ENCODE data around the gene SMOC1.

The SMOC1 gene

DNA sequence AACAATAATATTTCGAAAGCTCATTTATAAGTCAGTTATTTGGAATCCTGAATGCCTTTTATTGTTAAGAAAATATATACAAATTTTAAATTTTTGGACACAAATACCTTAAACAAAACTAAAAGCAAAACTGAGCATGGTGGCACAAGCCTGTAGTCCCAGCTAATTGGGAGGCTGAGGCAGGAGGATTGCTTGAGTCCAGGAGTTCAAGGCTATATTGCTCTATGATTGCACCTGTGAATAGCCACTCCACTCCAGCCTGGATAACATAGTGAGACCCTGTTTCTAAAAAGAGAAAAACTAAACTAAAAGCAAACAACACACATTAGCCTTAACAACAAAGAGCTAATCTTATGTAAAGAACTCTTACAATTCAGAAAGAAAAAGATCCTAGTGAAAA is 78.8 kb downstream of the SMOC1 start:
- H3K4me2 ChIP-seq (ENCODE audit: low read length), result no peak overlapping the region
- peaks cover 19% of the 10 kb centered on the region for H3K27me3 ChIP-seq (ENCODE audit: low read depth, low read length)
- no peak overlapping the region for H3K9ac ChIP-seq (ENCODE audit: low read length)
- no peaks in the 10 kb centered on the region for H4K20me1 ChIP-seq (ENCODE audit: insufficient read depth, low read length)
- H3K4me3 ChIP-seq (ENCODE audit: low read length), result no peak overlapping the region
- H3K9me3 ChIP-seq (ENCODE audit: insufficient read depth, low read length), result no peaks in the 10 kb centered on the region
- H3K36me3 ChIP-seq (replicated peaks; ENCODE audit: low read depth, low read length), result no peaks in the 10 kb centered on the region
- H3K79me2 ChIP-seq (ENCODE audit: low read length), result no peaks in the 10 kb centered on the region
- H3K4me1 ChIP-seq (ENCODE audit: low read length), result no peaks in the 10 kb centered on the region
- H2AFZ ChIP-seq (ENCODE audit: low read depth, low read length), result no peak overlapping the region
- H3K27ac ChIP-seq (ENCODE audit: low read length), result no peak overlapping the region
- no peak for TF ChIP-seq EZH2phosphoT487 (IDR thresholded peaks at IDR 0.05; ENCODE audit: low read depth)
- TF ChIP-seq, protein P1, sequence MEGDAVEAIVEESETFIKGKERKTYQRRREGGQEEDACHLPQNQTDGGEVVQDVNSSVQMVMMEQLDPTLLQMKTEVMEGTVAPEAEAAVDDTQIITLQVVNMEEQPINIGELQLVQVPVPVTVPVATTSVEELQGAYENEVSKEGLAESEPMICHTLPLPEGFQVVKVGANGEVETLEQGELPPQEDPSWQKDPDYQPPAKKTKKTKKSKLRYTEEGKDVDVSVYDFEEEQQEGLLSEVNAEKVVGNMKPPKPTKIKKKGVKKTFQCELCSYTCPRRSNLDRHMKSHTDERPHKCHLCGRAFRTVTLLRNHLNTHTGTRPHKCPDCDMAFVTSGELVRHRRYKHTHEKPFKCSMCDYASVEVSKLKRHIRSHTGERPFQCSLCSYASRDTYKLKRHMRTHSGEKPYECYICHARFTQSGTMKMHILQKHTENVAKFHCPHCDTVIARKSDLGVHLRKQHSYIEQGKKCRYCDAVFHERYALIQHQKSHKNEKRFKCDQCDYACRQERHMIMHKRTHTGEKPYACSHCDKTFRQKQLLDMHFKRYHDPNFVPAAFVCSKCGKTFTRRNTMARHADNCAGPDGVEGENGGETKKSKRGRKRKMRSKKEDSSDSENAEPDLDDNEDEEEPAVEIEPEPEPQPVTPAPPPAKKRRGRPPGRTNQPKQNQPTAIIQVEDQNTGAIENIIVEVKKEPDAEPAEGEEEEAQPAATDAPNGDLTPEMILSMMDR (IDR thresholded peaks at IDR 0.05; ENCODE audit: low read depth, low read length), result no peak

DNA sequence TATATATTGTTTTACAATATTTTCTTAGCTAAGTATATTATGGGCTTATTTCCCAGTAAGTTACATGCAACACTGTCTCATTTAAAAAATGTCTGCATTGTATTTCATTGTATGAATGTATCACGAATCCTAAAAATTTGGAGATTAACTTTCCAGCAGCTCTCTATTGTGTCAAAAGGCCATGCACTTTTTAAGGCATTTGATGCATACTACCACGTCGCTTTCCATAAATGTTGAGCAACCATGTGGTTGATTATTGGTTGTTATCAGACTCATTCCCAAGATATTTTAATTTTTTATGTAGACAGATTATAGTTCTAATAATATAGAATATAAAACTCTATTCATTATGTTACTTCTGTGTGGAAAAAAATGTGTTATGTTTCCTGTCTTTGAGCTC is 79.9 kb downstream of the SMOC1 start:
- Histone ChIP-seq H3K27me3 (ENCODE audit: low read depth, low read length) (peaks cover 19% of the 10 kb centered on the region), H3K4me3 (ENCODE audit: low read length) (no peak overlapping the region), H2AFZ (ENCODE audit: low read depth, low read length) (no peak overlapping the region), H3K79me2 (ENCODE audit: low read length) (no peaks in the 10 kb centered on the region), H4K20me1 (ENCODE audit: insufficient read depth, low read length) (no peaks in the 10 kb centered on the region), H3K4me1 (ENCODE audit: low read length) (no peaks in the 10 kb centered on the region), H3K36me3 (replicated peaks; ENCODE audit: low read depth, low read length) (no peaks in the 10 kb centered on the region), H3K4me2 (ENCODE audit: low read length) (no peak overlapping the region), H3K27ac (ENCODE audit: low read length) (no peak overlapping the region), H3K9ac (ENCODE audit: low read length) (no peak overlapping the region), H3K9me3 (ENCODE audit: insufficient read depth, low read length) (no peaks in the 10 kb centered on the region)
- TF ChIP-seq, protein P1 (IDR thresholded peaks at IDR 0.05; ENCODE audit: low read depth, low read length), result no peak
- no peak for TF ChIP-seq EZH2phosphoT487 (IDR thresholded peaks at IDR 0.05; ENCODE audit: low read depth)

DNA sequence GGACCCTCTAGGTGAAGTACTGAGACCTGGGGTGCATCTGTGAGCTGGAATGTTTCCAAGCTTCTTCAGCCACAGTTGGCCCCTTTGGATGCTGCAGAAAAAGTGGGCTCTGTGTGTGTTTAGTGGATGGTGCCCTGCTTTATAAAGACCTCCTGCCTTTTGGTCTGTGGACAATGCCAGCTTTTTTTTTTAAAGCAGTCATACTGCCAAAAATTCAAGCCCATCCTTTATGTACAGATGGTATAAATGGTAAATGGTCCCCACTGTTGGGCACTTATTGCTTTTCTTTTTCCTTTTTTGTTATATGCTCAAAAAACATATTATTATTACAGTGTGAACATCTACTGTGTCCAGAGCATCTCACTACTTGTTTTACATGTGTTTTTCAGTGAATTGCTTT is 81.1 kb downstream of the SMOC1 start:
- Histone ChIP-seq H4K20me1 (ENCODE audit: insufficient read depth, low read length) (no peaks in the 10 kb centered on the region), H2AFZ (ENCODE audit: low read depth, low read length) (no peak overlapping the region), H3K27ac (ENCODE audit: low read length) (no peak overlapping the region), H3K79me2 (ENCODE audit: low read length) (no peaks in the 10 kb centered on the region), H3K9me3 (ENCODE audit: insufficient read depth, low read length) (no peaks in the 10 kb centered on the region), H3K36me3 (replicated peaks; ENCODE audit: low read depth, low read length) (no peaks in the 10 kb centered on the region), H3K4me1 (ENCODE audit: low read length) (no peaks in the 10 kb centered on the region), H3K4me2 (ENCODE audit: low read length) (no peak overlapping the region), H3K4me3 (ENCODE audit: low read length) (no peak overlapping the region), H3K27me3 (ENCODE audit: low read depth, low read length) (peaks cover 16% of the 10 kb centered on the region), H3K9ac (ENCODE audit: low read length) (no peak overlapping the region)
- no peak for TF ChIP-seq EZH2phosphoT487 (IDR thresholded peaks at IDR 0.05; ENCODE audit: low read depth)
- TF ChIP-seq, protein P1 (IDR thresholded peaks at IDR 0.05; ENCODE audit: low read depth, low read length), result no peak

DNA sequence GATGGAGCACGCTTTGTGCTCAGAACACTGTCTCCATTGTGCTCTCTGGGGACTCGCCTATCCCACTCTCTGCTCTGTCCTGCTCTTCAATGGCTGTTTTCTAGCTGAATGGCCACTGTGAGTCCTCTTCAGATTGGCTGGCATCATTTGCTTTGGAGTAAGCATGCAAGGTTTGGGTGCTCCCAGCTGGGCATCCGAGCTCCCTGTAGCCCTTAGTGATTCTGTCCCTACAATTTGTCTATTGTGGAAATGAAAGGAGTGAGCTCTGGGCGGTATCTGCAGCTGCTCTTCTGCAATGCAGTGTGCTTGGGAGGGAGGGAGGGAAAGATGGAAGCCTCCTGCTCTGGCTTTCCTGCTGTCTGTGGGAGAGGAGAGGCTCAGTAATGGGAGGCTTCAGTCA is 84.8 kb downstream of the SMOC1 start:
- TF ChIP-seq, protein P1 (IDR thresholded peaks at IDR 0.05; ENCODE audit: low read depth, low read length), result no peak
- no peak for TF ChIP-seq EZH2phosphoT487 (IDR thresholded peaks at IDR 0.05; ENCODE audit: low read depth)
- no peaks in the 10 kb centered on the region for H3K4me1 ChIP-seq (ENCODE audit: low read length)
- H3K9ac ChIP-seq (ENCODE audit: low read length), result no peak overlapping the region
- no peak overlapping the region for H3K4me3 ChIP-seq (ENCODE audit: low read length)
- H3K36me3 ChIP-seq (replicated peaks; ENCODE audit: low read depth, low read length), result no peaks in the 10 kb centered on the region
- no peaks in the 10 kb centered on the region for H3K79me2 ChIP-seq (ENCODE audit: low read length)
- no peak overlapping the region for H3K4me2 ChIP-seq (ENCODE audit: low read length)
- no peaks in the 10 kb centered on the region for H3K9me3 ChIP-seq (ENCODE audit: insufficient read depth, low read length)
- H3K27ac ChIP-seq (ENCODE audit: low read length), result no peak overlapping the region
- H3K27me3 ChIP-seq (ENCODE audit: low read depth, low read length), result no peaks in the 10 kb centered on the region
- no peaks in the 10 kb centered on the region for H4K20me1 ChIP-seq (ENCODE audit: insufficient read depth, low read length)
- no peak overlapping the region for H2AFZ ChIP-seq (ENCODE audit: low read depth, low read length)
